Caco-2 (cell line): ENCODE data around the gene LDLRAD4. TPM values are rescaled to one million over a fixed set of nuclear protein-coding genes. Genes with fewer than 3 reads are reported as not detected.
"Not testable (repeated sequence)": the region's sequence is repeated elsewhere in the genome, so short reads cannot be mapped to it uniquely, and the experiment has no call there.

ENCODE experiments used
- BruUV-seq: library from RNA; stranded (reverse); fragments of 400-500 nt; replicated peaks from 2 replicates; lab custom pipeline; 2021; lab: Mats Ljungman, UMichigan
- CTCF ChIA-PET: fragments of 300-600 bp; sonication (Branson Sonifier 250); formaldehyde crosslinking; loops from one replicate; lab custom pipeline; 2022; ENCODE audit warnings: antibody characterized with exemption; lab: Charles Lee
- POLR2A ChIA-PET: fragments of 300-600 bp; sonication (Branson Sonifier 250); formaldehyde crosslinking; loops from one replicate; lab custom pipeline; 2022; ENCODE audit warnings: antibody characterized with exemption; lab: Charles Lee
- DNase-seq, 2 experiments: peaks; one replicate each; pipeline versions ENCODE4 v3.0.0 to v3.0.0-alpha.2; 2020 to 2022
- H3K27me3 ChIP-seq: replicated peaks from 2 replicates; pipeline ENCODE4 v1.6.0; 2011; ENCODE audit warnings: low read length; ENCODE audit not compliant: control insufficient read depth, insufficient read depth
- H3K36me3 ChIP-seq: 2 replicates; pipeline ENCODE4 v1.5.1; 2011; ENCODE audit warnings: low read length; ENCODE audit not compliant: control insufficient read depth, insufficient read depth
- H3K4me1 ChIP-seq: fragments of 250-450 bp; sonication (Bioruptor Pico); 2 replicates; pipeline ENCODE4 v1.5.1; 2020; ENCODE audit warnings: mild to moderate bottlenecking
- H3K4me3 ChIP-seq: 2 replicates; pipeline ENCODE4 v1.5.1; 2011; ENCODE audit warnings: low read depth, mild to moderate bottlenecking, control low read depth, low read length
- H3K9me3 ChIP-seq: fragments of 250-450 bp; sonication (Bioruptor Pico); 2 replicates; pipeline ENCODE4 v1.5.1; 2020; ENCODE audit warnings: mild to moderate bottlenecking, moderate library complexity
- H3K27ac Mint-ChIP-seq: one replicate; pipeline ENCODE4 v1.8.0; 2022; ENCODE audit warnings: mixed read lengths; ENCODE audit not compliant: unreplicated experiment
- H3K27me3 Mint-ChIP-seq: one replicate; pipeline ENCODE4 v1.8.0; 2022; ENCODE audit warnings: mixed read lengths; ENCODE audit not compliant: insufficient read depth, unreplicated experiment
- H3K36me3 Mint-ChIP-seq: one replicate; pipeline ENCODE4 v1.8.0; 2022; ENCODE audit warnings: mild to moderate bottlenecking, mixed read lengths; ENCODE audit not compliant: insufficient read depth, unreplicated experiment
- H3K4me1 Mint-ChIP-seq: one replicate; pipeline ENCODE4 v1.8.0; 2022; ENCODE audit warnings: low read depth, mixed read lengths; ENCODE audit not compliant: unreplicated experiment
- H3K4me3 Mint-ChIP-seq: one replicate; pipeline ENCODE4 v1.8.0; 2022; ENCODE audit warnings: mild to moderate bottlenecking, moderate library complexity, mixed read lengths; ENCODE audit not compliant: unreplicated experiment
- H3K9me3 Mint-ChIP-seq: one replicate; pipeline ENCODE4 v1.8.0; 2022; ENCODE audit warnings: mixed read lengths; ENCODE audit not compliant: unreplicated experiment
- intact Hi-C: fragments of 100-400 bp; cut with micrococcal nuclease; formaldehyde crosslinking; loops from one replicate; pipeline ENCODE4 v1.10.0; 2022; ENCODE audit not compliant: unreplicated experiment
- total RNA-seq: library from RNA; stranded (reverse); gene quantifications from 2 replicates; pipeline ENCODE4 v1.2.3, GENCODE V29; 2022
- TF ChIP-seq, protein P1 (sequence below), 2 experiments: fragments of 200-600 bp in 1 of 2; IDR thresholded peaks; 1 replicate in 1 of 2; 2 replicates in 1 of 2; pipeline versions ENCODE4 v1.5.1 to v1.8.0; 2011 to 2022; ENCODE audit warnings: antibody characterized with exemption in 1 of 2, control low read depth in 1 of 2, inconsistent platforms in 1 of 2, low read depth in 1 of 2, low read length in 1 of 2, mild to moderate bottlenecking in 1 of 2, moderate library complexity in 1 of 2; ENCODE audit not compliant: insufficient read depth in 1 of 2, severe bottlenecking in 1 of 2, unreplicated experiment in 1 of 2

The LDLRAD4 gene
- total RNA-seq, 1 experiment from 2014 or later = 1.2 TPM

DNA sequence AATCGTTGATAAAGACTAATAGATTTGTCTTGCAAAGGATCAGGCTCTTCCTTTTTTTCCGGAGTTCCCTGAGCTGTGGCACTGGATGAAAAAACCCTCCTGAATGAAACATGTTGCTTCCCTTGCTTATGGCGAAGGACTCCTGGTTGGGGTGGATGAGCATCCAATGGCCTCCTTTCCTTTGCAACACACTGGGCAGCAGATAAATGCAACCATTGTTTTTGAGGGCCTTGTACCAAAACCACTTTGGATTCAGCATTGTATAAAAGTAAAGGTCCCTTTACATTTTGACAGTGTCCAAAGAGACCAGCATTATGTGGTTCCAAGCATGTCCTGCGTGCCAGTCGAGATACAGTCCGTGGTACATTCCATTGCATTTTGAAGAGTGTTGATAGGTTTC is 463.1 kb downstream of the LDLRAD4 start:
- H3K4me3 ChIP-seq = no peak overlapping the region
- no TSS peak for BruUV-seq
- H3K36me3 ChIP-seq = no peaks in the 10 kb centered on the region; the same call in 1 of the 2 replicates
- Mint-ChIP-seq H3K27ac (no peak overlapping the region), H3K4me1 (no peaks in the 10 kb centered on the region), H3K4me3 (no peak overlapping the region), H3K36me3 (peaks cover 17% of the 10 kb centered on the region), H3K27me3 (no peaks in the 10 kb centered on the region), H3K9me3 (no peaks in the 10 kb centered on the region)
- no peak for DNase-seq
- no peaks in the 10 kb centered on the region for H3K27me3 ChIP-seq
- no peaks in the 10 kb centered on the region for H3K4me1 ChIP-seq
- ChIA-PET POLR2A (no interaction called here), CTCF (no interaction called here)
- intact Hi-C loops = no loop called here
- TF ChIP-seq, protein P1, sequence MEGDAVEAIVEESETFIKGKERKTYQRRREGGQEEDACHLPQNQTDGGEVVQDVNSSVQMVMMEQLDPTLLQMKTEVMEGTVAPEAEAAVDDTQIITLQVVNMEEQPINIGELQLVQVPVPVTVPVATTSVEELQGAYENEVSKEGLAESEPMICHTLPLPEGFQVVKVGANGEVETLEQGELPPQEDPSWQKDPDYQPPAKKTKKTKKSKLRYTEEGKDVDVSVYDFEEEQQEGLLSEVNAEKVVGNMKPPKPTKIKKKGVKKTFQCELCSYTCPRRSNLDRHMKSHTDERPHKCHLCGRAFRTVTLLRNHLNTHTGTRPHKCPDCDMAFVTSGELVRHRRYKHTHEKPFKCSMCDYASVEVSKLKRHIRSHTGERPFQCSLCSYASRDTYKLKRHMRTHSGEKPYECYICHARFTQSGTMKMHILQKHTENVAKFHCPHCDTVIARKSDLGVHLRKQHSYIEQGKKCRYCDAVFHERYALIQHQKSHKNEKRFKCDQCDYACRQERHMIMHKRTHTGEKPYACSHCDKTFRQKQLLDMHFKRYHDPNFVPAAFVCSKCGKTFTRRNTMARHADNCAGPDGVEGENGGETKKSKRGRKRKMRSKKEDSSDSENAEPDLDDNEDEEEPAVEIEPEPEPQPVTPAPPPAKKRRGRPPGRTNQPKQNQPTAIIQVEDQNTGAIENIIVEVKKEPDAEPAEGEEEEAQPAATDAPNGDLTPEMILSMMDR (IDR thresholded peaks at IDR 0.05; ENCODE audit: insufficient read depth in 1 of 2, low read depth in 1 of 2, low read length in 1 of 2, severe bottlenecking in 1 of 2, unreplicated experiment in 1 of 2) = no peak
- H3K9me3 ChIP-seq = no peaks in the 10 kb centered on the region; the same call in 1 of the 2 replicates

DNA sequence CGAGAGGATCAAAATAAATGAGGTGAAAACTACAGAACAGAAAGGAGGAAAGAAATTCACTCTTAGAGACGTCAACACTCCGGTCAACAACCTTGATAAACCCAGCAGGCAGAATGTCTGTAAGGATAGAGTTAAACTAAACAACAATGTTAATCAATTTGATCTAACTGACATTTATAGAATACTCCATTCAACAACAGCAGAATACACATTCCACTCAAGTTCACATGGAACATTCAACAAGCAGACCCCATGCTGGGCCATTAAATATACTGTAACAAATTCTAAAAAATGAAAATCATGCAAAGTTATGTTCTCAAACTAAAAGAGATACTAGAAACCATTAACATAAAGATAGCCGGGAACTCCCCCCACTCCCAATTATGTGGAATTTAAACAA is 466.0 kb downstream of the LDLRAD4 start:
- H3K36me3 ChIP-seq = no peaks in the 10 kb centered on the region; the same call in 1 of the 2 replicates
- TF ChIP-seq, protein P1 (IDR thresholded peaks at IDR 0.05; ENCODE audit: insufficient read depth in 1 of 2, low read depth in 1 of 2, low read length in 1 of 2, severe bottlenecking in 1 of 2, unreplicated experiment in 1 of 2) = no peak
- H3K27me3 ChIP-seq = no peaks in the 10 kb centered on the region
- Mint-ChIP-seq H3K27me3 (no peaks in the 10 kb centered on the region), H3K9me3 (no peaks in the 10 kb centered on the region), H3K36me3 (peaks cover 10% of the 10 kb centered on the region), H3K4me1 (no peaks in the 10 kb centered on the region), H3K27ac (no peak overlapping the region), H3K4me3 (no peak overlapping the region)
- no peak for DNase-seq
- H3K9me3 ChIP-seq = no peaks in the 10 kb centered on the region
- ChIA-PET CTCF (no interaction called here), POLR2A (no interaction called here)
- no peak overlapping the region for H3K4me3 ChIP-seq
- H3K4me1 ChIP-seq = no peaks in the 10 kb centered on the region
- intact Hi-C loops = no loop called here
- BruUV-seq = no TSS peak

- TF ChIP-seq, protein P1 (IDR thresholded peaks at IDR 0.05; ENCODE audit: insufficient read depth in 1 of 2, low read depth in 1 of 2, low read length in 1 of 2, severe bottlenecking in 1 of 2, unreplicated experiment in 1 of 2) = no peak
- Mint-ChIP-seq H3K9me3 (peaks cover 24% of the 10 kb centered on the region), H3K27ac (no peak overlapping the region), H3K4me1 (no peaks in the 10 kb centered on the region), H3K4me3 (no peak overlapping the region), H3K36me3 (peaks cover 10% of the 10 kb centered on the region), H3K27me3 (no peaks in the 10 kb centered on the region)
- ChIA-PET POLR2A (no interaction called here), CTCF (no interaction called here)
- no peaks in the 10 kb centered on the region for H3K27me3 ChIP-seq
- H3K4me3 ChIP-seq = no peak overlapping the region
- H3K9me3 ChIP-seq = no peaks in the 10 kb centered on the region
- DNase-seq = no peak
- H3K36me3 ChIP-seq = no peaks in the 10 kb centered on the region
- intact Hi-C loops = no loop called here
- no peaks in the 10 kb centered on the region for H3K4me1 ChIP-seq
- BruUV-seq = no TSS peak
These were observed 469.9 kb downstream of the LDLRAD4 start for GRCh38 chr18:13688191-13689136.

- CTCF ChIA-PET, H3K27ac Mint-ChIP-seq, H3K36me3 Mint-ChIP-seq, H3K9me3 ChIP-seq, H3K36me3 ChIP-seq, H3K4me1 Mint-ChIP-seq, POLR2A ChIA-PET, H3K27me3 ChIP-seq, DNase-seq, BruUV-seq, H3K4me3 Mint-ChIP-seq, H3K4me1 ChIP-seq, H3K27me3 Mint-ChIP-seq, intact Hi-C loops, H3K4me3 ChIP-seq: not testable (repeated sequence)
- peaks cover 29% of the 10 kb centered on the region for H3K9me3 Mint-ChIP-seq
These were observed 471.5 kb downstream of the LDLRAD4 start for GRCh38 chr18:13690060-13690459.

DNA sequence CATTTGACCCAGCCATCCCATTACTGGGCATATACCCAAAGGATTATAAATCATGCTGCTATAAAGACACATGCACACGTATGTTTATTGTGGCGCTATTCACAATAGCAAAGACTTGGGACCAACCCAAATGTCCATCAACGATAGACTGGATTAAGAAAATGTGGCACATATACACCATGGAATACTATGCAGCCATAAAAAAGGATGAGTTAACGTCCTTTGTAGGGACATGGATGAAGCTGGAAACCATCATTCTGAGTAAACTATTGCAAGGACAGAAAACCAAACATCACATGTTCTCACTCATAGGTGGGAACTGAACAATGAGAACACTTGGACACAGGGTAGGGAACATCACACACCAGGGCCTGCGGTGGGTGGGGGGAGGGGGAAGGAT is 476.8 kb downstream of the LDLRAD4 start:
- peaks cover 40% of the 10 kb centered on the region for H3K9me3 Mint-ChIP-seq
- H3K36me3 ChIP-seq, DNase-seq, POLR2A ChIA-PET, H3K27me3 Mint-ChIP-seq, intact Hi-C loops, H3K4me3 ChIP-seq, H3K4me1 Mint-ChIP-seq, CTCF ChIA-PET, H3K27ac Mint-ChIP-seq, H3K27me3 ChIP-seq, H3K4me1 ChIP-seq, H3K4me3 Mint-ChIP-seq, H3K36me3 Mint-ChIP-seq, H3K9me3 ChIP-seq, BruUV-seq: not testable (repeated sequence)
